Choroid plexus epithelial cell (primary cell): ENCODE measurements around the gene AGMO.

Experiments
- DNase-seq: peaks from one replicate; pipeline ENCODE4 v3.0.0-alpha.2; 2010; ENCODE audit warnings: low read depth
- H3K4me3 ChIP-seq: 2 replicates; pipeline ENCODE4 v1.5.1; 2011; ENCODE audit warnings: low read depth, mild to moderate bottlenecking, control low read depth, low read length, moderate library complexity
- TF ChIP-seq, protein P1 (sequence below): conservative IDR thresholded peaks from 2 replicates; pipeline ENCODE4 v1.5.1; 2011; ENCODE audit warnings: low read depth, mild to moderate bottlenecking, control low read depth, inconsistent platforms, low read length, moderate library complexity

AGMO gene

GRCh38 chr7:15485998-15486397 lies 75.8 kb downstream of the AGMO start:
- no peak overlapping the region for H3K4me3 ChIP-seq
- DNase-seq: no peak
- TF ChIP-seq, protein P1, sequence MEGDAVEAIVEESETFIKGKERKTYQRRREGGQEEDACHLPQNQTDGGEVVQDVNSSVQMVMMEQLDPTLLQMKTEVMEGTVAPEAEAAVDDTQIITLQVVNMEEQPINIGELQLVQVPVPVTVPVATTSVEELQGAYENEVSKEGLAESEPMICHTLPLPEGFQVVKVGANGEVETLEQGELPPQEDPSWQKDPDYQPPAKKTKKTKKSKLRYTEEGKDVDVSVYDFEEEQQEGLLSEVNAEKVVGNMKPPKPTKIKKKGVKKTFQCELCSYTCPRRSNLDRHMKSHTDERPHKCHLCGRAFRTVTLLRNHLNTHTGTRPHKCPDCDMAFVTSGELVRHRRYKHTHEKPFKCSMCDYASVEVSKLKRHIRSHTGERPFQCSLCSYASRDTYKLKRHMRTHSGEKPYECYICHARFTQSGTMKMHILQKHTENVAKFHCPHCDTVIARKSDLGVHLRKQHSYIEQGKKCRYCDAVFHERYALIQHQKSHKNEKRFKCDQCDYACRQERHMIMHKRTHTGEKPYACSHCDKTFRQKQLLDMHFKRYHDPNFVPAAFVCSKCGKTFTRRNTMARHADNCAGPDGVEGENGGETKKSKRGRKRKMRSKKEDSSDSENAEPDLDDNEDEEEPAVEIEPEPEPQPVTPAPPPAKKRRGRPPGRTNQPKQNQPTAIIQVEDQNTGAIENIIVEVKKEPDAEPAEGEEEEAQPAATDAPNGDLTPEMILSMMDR: no peak

DNA sequence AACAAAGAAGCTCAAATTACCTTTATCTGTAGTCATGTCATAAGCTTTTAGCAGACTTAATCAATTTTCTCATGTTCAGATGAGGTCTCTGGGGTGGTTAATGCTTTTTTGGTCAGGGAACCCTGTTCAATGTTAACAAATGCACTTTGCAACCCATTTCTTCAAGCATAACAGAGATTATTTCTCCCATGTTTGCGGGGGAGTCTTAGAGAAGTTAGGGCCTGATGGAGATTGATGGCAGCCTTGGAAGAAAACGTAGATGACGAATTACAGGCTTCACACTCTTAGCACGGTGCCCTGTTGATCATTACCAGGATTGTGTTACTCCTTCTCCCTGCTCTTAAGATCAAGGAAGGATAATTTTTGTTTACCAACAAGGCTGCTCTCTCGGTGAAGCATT lies 76.4 kb downstream of the AGMO start:
- TF ChIP-seq, protein P1: no peak
- H3K4me3 ChIP-seq: no peak overlapping the region
- no peak for DNase-seq

- DNase-seq: no peak
- TF ChIP-seq, protein P1: no peak
- H3K4me3 ChIP-seq: no peak overlapping the region
Measured at GRCh38 chr7:15481132-15481531, 80.7 kb downstream of the AGMO start.

DNA sequence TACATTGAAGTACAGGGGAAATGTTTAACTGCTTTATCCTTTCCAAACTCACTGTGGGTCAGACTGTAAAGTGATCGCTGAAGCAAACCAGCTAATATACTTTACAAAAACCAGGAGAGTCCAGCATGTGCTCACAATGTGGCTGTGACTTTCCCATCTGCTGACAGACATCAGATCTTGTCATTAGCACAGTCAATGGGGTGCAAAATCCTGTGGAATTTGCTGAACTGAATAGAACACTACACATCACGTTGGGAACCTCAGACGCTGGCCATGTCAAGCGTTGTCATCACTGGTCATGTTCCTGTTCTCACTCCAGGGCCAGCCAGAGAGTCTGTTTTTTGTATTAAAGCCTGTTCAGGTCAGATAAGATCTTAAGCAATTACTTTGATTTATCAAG lies 83.4 kb downstream of the AGMO start:
- TF ChIP-seq, protein P1: no peak
- no peak for DNase-seq
- no peak overlapping the region for H3K4me3 ChIP-seq

GRCh38 chr7:15476531-15476918 lies 85.3 kb downstream of the AGMO start:
- TF ChIP-seq, protein P1: no peak
- no peak for DNase-seq

DNA sequence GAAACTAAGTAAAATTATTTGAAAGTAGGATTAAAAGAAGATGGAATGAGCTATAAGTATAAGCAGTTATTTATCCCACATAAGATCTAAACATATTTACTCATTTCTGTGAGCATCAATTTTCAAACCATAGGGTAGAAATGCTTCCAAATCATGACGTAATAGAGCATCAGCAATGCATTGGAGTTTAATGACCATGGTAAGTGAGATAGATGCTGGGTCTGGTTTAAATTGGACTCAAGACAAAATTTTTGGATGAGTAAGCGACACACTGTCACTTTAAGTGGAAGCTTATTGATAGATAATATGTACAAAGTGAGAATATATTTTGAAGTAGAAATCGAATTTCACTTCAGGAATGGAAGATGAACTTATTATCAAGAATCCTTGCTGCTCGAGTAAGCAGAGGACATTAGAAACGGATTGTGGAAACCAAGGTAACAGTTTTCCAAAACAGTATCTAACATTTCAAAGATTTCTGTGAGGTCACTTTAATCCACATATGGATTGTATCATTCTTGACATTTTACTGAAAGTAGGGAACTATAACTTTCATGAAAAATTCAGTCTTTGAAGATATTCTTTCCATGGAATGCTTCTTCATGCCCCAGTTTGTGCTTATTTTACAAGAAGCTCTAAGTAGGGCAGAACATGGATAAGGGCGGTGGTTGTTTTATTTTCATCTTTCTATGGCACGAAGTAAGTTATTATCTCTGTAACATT lies 85.8 kb downstream of the AGMO start:
- TF ChIP-seq, protein P1: no peak
- no peak for DNase-seq
- no peak overlapping the region for H3K4me3 ChIP-seq

More at GRCh38 chr7:15476531-15476918, 85.3 kb downstream of the AGMO start:
- H3K4me3 ChIP-seq: no peak overlapping the region

GRCh38 chr7:15471669-15471950 lies 90.2 kb downstream of the AGMO start:
- no peak overlapping the region for H3K4me3 ChIP-seq
- no peak for DNase-seq
- TF ChIP-seq, protein P1: no peak
